IPS DF 4.7 (cell line): ENCODE results near the gene SDK2.

Experiments
- DNase-seq: peaks from one replicate; pipeline ENCODE4 v3.0.0-alpha.2; 2013; ENCODE audit warnings: low spot score; ENCODE audit errors: extremely low read depth

The SDK2 gene

DNA sequence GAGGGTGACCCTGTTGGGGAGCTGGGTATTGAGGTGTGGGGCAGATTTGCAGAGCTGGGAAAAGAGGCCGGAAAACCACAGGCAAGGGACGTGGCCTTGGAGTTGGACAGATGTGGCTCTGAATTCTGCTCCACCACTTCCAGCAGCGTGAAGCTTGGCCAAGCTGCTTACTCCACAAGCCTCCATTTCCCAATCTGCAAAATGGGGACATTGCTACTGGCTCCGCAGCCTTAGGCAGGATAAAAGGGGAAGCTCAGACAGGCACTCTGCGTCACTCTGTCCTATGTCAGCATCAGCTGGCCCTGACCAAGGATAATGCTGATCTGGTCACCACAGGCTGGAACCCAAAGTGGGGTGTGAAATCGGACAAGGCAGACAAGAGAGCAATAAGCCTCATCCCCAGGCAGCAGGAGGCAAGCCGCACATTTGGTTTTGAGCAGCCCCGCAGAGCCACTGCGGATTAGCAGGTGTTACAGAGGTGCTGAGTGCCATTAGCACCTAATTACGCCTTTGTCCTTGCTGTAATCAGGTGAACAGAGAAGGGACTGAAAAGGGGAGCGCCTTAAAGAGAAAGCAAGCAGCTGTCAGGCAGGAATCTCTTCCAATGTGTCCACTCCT lies 54.8 kb downstream of the SDK2 start:
- no peak for DNase-seq

DNA sequence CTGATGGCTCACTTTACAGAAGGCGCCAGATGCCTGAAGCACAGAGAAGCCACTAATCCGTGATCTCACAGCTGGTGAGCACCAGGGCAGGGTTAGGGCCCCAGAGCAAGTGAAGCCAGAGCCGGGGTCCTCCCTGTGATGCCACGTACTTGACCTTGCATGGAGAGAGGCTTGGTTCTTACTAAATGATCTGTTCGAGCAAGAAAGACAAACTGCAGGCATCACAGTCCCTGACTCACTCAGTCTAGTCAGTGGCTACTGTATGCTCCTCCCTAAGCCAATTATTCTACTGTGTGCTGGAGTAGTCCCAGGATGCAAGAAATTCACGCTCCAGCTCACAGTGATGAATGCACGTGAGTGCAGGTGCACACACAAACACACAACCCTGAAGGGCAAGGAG lies 55.4 kb downstream of the SDK2 start:
- DNase-seq = no peak

DNA sequence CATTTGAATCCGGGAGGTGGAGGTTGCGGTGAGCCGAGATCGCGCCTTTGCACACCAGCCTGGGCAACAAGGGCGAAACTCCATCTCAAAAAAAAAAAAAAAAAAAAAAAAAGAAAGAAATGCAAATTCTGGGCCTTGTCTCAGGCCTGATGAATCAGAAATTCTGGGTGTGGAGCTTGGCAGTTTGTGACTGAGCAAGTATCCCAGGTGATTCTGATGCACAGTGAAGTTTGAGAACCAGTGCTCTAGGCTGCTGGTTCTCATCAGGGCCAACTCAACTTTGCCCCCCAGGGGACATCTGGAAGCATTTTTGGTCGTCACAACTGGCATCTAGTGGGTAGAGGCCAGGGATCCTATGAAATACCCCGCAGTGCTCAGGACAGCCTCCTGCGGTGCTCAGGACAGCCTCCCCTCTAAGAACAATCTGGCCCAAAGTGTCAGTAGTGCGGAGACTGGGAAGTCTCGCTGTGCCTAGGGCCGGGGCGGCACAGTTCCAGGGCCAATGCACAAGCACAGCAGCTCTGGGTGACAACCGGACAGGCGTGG lies 55.9 kb downstream of the SDK2 start:
- no peak for DNase-seq

DNA sequence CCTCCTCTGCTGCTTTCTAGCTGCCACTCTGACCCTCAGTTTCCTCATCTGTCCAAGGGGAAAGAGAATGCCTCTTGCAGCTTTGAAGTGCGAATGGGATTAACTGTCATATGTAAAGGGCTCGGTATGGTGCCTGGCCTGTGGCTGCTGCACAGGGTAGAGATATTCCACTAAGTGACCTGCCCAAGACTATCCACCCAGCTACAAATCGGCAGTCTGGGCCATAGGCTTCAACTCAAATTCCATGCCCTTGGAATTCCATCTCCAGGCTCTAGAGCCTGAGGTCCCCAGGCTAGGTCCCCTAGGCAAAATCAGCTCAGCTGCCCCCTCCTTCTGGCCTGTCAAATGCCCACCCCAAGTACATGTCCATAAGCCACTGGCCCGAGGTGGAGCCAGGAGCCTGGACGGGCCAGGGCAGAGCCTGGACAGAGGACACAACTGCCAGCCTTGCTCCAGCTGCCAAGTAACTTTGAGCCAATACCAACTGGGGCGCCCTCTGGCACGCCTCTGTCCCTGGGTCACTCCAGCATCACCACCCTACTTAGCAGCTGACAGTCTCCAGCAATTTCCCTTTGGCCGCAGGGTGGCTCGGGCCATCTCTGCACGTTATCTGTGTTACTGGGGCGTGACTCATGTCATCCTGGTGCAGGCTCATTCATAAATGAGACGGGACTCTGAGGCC lies 57.2 kb downstream of the SDK2 start:
- DNase-seq = no peak

DNA sequence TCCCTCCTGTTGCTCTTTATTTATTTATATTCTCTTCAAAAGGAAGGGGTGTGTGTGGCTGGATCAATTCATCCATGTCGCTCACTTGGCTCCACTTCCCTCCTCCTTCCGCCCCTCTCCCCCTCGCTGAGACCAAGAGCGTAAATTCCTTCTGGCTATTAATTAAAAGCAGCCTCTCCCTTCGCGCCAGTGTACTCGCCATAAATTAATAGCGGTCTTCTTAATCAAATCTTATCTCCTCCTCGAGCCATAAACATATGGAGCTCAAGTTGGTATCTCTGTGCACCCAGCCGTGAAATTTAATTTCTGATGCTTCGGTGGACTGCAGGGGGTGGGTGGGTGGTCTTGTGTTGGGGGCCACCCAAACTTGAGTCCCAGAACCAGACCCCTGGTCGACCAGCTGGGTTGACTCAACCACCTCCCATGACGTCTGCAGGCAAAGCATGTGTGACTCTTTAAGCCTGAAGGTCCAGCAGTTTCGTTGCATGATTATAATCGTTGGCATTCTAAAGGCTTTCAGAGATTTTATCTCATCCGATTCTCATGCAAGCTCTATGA lies 57.9 kb downstream of the SDK2 start:
- no peak for DNase-seq

DNA sequence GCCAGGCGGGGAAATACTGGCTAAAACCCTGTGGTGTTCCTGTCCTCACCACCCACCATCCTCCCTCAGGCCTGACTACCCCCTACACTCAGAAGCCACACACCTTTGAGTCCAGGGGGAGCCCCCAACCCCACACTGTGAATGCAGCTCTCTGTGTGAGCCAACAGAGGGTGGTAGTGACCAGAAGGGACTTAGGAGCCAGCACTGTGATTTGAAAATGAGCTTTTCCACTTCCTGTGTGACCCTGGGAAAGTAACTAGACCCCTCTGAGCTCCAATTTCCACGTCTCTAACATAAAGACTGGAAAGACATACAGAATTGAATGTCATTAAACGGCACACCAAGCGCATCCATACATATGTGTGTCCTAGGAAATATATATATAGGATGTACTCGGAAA lies 58.7 kb downstream of the SDK2 start:
- no peak for DNase-seq

DNA sequence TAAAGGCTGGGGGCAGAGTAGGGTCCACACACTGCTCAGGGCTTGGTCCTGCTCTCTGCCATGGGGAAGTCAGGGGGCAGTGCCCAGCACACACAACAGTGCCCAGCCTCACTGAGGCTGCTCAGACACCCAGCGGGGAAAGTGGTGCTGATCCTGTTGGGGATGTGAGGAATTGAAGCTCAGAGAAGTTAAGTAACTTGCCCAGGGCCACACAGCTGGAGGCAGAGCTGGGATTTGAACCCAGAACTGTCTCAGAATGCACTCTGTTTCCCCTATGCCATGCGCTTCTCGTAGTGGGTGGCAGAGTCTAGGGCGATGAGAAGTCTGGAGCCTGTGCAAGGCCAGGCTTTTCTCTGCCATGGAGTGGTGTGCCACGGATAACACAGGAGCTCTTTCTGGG lies 59.3 kb downstream of the SDK2 start:
- DNase-seq = no peak

DNA sequence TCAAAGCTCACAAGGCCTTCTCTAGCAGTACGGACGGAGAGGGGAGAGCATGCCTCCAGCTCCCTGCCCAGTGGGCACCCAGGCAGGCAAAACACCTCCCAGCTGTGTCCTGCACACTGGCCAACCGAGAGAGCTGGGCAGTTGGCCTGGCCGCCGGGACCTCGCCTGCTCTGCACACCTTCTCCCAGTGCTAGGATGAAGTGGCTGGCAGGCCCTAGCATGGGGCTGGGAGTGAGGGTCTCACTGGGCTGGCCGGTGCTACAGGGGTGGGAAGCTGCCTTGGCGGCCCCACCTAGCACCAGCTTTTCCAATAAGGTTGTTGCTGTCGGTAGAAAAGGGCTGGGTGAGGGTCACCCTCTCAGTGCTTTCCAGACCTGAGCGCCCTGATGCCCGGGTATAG lies 60.2 kb downstream of the SDK2 start:
- DNase-seq = no peak

DNA sequence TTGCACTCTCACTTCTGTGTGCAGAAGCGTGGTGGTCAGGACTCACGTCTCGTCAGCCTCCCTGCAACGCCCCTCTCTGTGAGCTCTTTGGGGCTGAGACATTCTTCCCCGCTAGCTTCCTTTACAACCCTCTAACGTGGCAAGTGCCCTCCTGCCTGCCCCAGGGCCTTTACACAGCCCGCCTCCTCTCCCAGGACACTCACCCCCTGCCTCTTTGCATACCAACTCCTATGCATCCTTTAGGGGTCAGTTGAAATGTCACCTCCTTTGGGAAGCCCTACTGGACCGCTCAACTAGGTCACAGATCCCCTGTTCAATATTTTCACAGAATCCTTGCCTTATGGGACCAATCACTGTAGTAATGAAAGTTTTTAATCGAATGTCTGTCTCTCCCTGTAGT lies 61.4 kb downstream of the SDK2 start:
- no peak for DNase-seq

DNA sequence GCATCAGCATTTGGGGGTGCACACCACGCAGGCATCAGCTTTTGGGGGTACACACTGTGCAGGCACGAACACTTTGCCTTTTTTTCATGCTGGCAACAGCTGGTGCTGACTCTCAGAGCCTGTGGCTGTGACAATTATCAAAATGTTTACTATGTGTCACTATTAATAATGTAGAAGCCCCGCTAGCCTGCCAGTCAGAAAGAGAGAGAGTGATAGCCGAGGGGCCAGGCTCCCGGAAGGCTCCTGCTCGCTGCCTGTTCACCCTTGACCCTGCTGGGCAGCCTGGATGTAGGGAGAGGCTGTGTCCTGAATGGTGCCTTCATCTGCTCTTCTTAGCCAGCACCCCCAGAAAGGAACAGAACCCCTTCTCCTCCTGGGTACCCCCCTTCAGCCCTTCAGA lies 61.9 kb downstream of the SDK2 start:
- no peak for DNase-seq

DNA sequence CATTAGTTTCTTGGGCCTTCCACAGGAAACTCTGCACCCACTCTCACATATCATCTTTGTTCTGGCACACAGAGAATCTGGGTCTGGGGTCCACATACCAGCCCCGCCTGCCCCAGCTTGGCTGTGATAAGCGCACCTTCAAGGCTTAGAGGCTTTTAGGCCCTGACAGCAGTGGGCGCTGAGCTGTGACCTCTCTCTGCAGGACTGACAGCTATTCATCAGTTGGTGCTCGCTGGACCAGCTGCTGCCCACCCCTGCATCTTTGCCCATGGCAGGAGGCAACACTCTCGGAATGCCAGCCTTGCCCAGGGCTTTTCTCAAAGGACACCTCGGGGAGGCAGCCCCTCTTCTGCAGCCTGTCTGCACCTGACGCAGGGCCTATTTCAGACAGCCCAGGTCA lies 62.9 kb downstream of the SDK2 start:
- DNase-seq = no peak

DNA sequence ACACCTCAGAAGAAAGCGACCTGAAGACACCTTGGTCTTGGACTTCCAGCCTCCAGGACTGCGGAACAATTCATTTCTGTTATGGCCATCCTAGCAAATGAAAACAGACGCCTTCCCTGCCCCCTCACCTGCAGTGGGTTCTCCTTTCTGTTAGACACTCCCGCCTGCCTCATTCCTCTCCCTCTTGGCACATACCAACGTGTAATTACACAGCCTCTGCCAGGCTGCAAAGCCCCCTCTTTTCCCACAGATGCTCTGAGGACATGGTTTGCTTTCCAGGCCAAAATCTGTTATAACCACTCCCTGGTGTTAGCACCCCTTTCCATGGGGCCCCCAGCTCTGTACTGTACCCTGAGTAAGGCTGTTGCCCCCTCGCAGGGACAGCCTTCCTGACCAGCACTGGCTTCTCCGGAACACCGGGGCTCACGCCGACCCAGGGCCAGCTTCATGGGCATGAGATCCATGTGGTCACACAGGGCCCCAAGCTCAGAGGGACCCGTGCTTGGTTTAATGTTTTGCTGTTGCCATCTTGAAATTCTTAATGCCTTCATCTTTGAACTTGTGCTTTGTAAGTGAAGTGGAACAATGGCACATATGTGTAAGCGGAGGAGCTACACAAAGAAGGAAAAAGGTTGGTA lies 64.1 kb downstream of the SDK2 start:
- no peak for DNase-seq

DNA sequence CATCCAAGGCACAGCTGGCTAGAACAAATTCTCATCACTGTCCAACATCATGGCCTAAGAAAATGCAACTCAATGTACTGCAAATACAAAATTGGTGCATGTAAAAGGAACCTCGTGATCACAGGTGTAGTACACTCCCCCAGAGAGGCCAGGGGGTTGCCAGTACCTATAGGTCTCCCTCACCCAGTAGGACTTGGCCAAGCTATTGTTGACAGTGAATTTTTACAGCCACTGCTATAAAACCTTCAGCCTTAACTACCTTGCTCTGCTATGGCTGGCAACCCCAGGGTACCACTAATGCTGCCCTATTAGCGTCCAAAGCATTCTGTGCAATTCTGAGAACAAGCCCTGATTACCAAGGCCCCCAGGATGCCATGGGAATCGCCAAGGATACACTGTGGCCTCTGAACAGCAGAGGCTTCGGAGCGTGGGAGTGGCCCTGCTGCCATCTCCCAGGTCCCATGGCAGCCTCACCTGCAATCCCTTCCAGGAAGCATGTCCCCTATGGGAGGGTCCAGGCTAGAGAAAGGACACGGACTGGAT lies 67.6 kb downstream of the SDK2 start:
- DNase-seq = no peak

DNA sequence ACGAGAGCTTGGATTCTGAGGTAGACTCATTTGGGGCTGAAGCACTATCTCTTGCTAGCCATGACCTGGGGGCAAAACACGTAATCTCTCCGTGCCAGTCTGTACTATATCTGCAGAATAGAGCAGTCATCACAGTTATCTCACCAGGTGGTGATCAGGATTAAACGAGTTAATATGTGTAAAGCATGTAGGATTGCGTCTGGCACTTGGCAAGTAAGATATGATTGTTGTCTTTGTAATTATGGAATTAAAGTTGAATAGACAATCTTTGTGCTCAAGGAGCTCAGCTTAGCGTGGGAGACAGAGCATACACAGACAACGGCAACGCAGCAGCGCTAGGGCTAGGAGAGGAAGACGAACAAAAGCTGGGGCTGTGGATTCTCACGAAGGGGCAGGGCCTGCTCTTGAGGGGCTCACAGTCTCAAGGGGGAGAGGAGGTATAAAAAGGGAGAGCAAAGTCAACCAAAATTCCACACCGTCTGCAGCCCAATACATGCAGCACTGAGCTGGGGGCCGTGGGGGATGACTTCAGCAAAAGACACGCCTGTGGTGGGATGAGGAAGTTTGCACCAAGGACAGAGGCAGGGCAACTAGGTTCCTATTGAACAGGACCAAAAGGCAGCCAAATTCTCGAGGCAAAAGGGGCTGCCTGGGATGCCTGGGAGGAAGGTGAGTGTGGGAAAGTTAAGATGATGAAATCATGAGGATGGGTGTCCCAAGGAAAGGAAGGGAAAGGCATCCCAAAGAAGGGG lies 68.6 kb downstream of the SDK2 start:
- DNase-seq = no peak

DNA sequence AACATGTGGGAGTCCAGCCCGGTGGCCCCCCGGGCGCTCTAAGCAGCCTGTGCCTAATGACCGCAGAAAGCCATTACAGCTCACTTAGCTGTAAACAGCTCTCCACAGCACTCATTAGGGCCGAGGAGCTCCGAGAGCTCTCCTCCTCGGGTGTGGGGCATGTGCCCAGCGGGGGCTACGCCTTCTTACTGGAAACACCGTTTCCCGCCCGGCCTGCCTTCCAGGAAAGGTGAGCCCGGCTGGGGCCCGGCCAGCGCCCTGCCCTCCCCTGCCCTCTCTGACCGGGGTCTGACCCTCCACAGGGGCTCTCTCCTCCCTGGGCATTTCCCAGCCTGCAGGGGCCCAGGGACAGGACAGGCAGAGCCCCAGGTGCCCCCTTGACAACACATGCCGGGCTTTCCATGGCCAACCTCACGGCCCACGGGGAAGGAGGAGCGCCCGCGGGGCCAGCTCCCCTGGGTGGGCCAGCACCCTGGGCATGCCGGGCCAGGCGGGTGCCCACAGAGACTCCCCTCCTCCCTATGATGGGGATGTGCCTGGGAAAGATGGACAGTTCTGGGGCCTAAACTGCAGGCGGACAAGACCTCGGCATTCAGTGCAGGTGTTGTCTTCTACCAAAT lies 72.6 kb downstream of the SDK2 start:
- no peak for DNase-seq

DNA sequence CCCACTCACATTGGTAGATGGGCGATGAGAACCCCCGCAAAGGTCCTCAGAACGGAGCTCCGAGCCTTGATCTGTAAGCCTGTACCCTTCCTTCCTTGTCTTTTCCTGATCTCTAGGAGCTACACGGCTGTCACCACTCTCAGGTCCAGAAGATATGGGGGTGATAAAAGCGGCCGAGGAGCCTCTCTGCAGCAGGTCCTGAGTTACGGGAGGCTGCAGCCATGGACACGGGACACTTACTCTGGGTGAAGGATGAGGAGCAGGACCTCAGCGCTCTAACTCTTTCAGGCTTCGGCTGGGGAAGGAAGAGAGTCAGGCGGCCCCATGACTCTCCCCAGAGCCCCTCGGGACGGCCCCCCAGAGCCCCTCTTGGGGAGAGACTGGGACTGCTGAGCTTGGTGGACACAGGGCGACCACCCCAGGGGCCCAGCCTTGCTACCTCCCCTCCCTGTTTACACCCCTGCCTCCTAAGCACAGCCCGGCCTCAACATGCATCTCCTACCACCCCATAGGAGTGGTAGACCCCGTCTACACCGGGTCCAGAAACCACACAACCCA lies 74.4 kb downstream of the SDK2 start:
- DNase-seq = no peak

DNA sequence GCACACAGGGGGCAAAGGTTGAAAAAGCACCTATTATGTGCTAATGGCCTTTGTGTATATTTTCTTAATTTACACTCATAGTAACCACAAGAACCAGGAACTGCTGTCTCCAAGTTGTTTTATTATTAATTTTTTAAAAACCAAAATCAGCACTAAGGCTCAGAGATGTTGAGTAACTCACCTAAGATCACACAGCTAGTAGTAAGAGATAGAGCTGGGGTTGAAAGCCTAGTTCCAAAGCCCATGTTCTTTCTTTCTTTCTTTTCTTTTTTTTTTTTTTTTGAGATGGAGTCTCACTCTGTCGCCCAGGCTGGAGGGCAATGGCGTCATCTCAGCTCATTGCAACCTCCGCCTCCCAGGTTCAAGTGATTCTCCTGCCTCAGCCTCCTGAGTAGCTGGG lies 75.3 kb downstream of the SDK2 start:
- no peak for DNase-seq

DNA sequence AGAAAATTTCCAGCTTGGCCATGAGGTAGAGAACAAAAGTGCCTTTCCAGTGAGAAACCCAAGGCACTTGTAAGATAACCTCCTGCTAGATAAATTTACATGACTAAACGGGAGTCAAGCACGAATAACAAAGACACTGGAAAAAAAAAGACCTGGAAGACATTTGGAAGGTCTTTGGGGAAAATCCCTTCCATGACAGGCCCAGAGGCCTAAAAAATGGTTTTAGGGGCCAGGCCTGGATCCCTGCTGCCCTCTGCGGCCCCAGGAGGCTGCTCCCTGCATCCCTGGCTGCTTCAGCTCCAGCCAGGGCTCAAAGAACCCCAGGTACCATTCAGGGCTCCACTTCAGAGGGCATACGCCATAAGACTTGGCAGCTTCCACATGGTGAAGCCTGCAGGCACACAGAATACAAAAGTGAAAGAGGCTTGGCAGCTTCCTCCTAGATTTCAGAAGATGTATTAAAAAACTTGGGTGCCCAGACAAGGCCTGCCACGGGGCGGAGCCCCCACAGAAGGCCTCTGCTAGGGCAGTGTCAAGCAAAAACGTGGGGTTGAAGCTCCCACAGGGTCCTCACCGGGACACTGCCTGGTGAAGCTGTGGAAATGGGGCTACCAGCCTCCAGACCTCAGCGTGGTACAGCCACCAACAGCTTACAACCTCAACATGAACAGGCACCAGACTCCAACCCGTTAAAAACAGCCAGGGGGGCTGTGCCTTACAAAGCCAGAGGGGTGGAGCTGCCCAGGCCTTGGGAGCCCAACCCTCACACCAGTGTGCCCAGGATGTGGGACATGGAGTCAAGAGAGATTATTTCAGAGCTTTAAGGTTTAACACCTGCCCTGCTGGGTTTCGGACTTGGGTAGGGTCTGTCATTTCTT lies 77.1 kb downstream of the SDK2 start:
- DNase-seq = peak; percentile 68

DNA sequence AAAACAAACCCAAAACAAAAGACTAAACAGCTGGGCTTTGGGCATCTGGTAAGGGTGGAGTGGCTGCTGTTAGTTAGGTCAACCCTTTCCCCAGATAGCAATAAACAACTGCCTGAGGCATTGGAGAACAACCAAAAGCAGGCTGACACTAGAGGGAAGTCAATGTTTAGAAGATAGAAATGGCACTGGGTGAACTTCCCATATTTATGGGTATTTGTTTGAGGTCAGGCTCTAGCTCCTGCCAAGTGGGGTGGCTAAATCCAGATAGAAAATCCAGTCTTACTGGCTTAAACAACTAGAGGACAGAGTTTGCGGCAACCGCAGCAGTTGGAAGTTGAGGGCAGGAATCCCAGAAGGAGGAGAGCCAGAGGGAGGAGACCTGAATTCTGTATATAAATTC lies 79.4 kb downstream of the SDK2 start:
- DNase-seq = no peak

DNA sequence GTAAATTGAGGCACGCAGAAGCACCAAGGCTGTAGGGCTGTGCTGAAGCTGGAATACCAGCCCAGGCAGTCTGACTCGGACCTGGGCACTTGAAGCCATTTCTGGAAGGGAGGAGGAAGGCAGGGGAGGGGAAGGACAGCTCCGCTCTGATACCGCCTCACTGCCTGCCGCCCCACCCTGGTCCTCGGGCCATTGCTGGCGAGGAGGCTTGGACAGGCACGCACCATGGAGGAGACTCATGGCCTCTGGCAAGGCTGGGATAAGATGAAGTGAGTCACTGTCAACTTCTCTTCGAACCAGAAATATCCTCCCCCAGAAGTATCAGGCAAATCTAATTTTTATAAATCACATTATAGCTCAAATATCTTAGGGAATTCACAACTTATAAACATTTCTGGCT lies 81.3 kb downstream of the SDK2 start:
- no peak for DNase-seq
